HG02642 (cell line): ENCODE data around the gene REXO2.

ENCODE experiments used
- ATAC-seq: cut with Tn5 transposase; IDR thresholded peaks from one replicate; pipeline ENCODE4 v1.9.1; 2021; ENCODE audit warnings: mild to moderate bottlenecking; ENCODE audit not compliant: unreplicated experiment, poor library complexity

The REXO2 gene

GRCh38 chr11:114439229-114440120 lies at the start of gene REXO2:
TSS of gene REXO2 (plus strand) at chr11:114439467. CDS start at chr11:114439529, 62 bp downstream.
- ATAC-seq: peak; percentile 99

- no peak for ATAC-seq
Observed at GRCh38 chr11:114392735-114393667, 46.3 kb upstream of the REXO2 start.

- no peak for ATAC-seq
Observed at GRCh38 chr11:114395736-114396135, 43.5 kb upstream of the REXO2 start.

- ATAC-seq: no peak
Observed at GRCh38 chr11:114396916-114397315, 42.4 kb upstream of the REXO2 start.

- no peak for ATAC-seq
Observed at GRCh38 chr11:114397349-114397982, 41.8 kb upstream of the REXO2 start.

GRCh38 chr11:114398303-114398920 lies 40.9 kb upstream of the REXO2 start:
- ATAC-seq: no peak

- peak; percentile 32 for ATAC-seq
Observed at GRCh38 chr11:114399490-114400215, 39.6 kb upstream of the REXO2 start.

GRCh38 chr11:114400216-114400914 lies 38.9 kb upstream of the REXO2 start, which contains the start of the genes C11orf71 and RBM7:
TSS of gene C11orf71 (minus strand) at chr11:114400511. CDS start at chr11:114400331, 180 bp downstream.
TSS of gene RBM7 (plus strand) at chr11:114400666. CDS start at chr11:114400672, 6 bp downstream.
- ATAC-seq: peak; percentile 97

- no peak for ATAC-seq
Observed at GRCh38 chr11:114400915-114401223, 38.4 kb upstream of the REXO2 start.

- no peak for ATAC-seq
Observed at GRCh38 chr11:114401311-114401710, 38.0 kb upstream of the REXO2 start.

GRCh38 chr11:114412946-114413345 lies 26.3 kb upstream of the REXO2 start:
- no peak for ATAC-seq

GRCh38 chr11:114413958-114414357 lies 25.3 kb upstream of the REXO2 start:
- no peak for ATAC-seq

GRCh38 chr11:114416441-114416961 lies 22.8 kb upstream of the REXO2 start:
- ATAC-seq: no peak

GRCh38 chr11:114426280-114426679 lies 13.0 kb upstream of the REXO2 start:
- ATAC-seq: no peak

GRCh38 chr11:114430290-114430689 lies 9.0 kb upstream of the REXO2 start:
- no peak for ATAC-seq

GRCh38 chr11:114432893-114433292 lies 6.4 kb upstream of the REXO2 start:
- ATAC-seq: no peak

- no peak for ATAC-seq
Observed at GRCh38 chr11:114433376-114433775, 5.9 kb upstream of the REXO2 start.

GRCh38 chr11:114438303-114438702 lies 964 bp upstream of the REXO2 start:
- no peak for ATAC-seq
